GM12878 (cell line): ENCODE results near the gene PHF21B. TPM values are rescaled to one million over a fixed set of nuclear protein-coding genes. Genes with fewer than 3 reads are reported as not detected.

Experiments
- ATAC-seq: fragments of 200-7000 bp; cut with Tn5 transposase; 3 replicates; pipeline ENCODE4 v1.9.1; 2020; ENCODE audit warnings: mild to moderate bottlenecking, moderate library complexity
- BruUV-seq: library from RNA; stranded (reverse); fragments of 400-500 nt; replicated peaks from 2 replicates; lab custom pipeline; 2021; lab: Mats Ljungman, UMichigan
- CTCF ChIA-PET: fragments of 300-600 bp; sonication (Branson Sonifier 250); formaldehyde crosslinking; extraction: SDS; loops from one replicate; lab custom pipeline; 2021; ENCODE audit warnings: inconsistent platforms; lab: Yijun Ruan, JAX
- POLR2A ChIA-PET: fragments of 350-600 bp; formaldehyde crosslinking; extraction: SDS; loops from one replicate; lab custom pipeline; 2021; ENCODE audit warnings: inconsistent platforms; lab: Charles Lee
- RAD21 ChIA-PET: fragments of 300-600 bp; sonication (Branson Sonifier 250); formaldehyde crosslinking; loops from one replicate; lab custom pipeline; 2023; ENCODE audit warnings: antibody characterized with exemption; ENCODE audit not compliant: unreplicated experiment; lab: Charles Lee
- SMC1A ChIA-PET: fragments of 300-600 bp; sonication (Branson Sonifier 250); formaldehyde crosslinking; loops from one replicate; lab custom pipeline; 2023; ENCODE audit not compliant: unreplicated experiment, uncharacterized antibody; lab: Charles Lee
- DNase-seq: peaks from one replicate; pipeline ENCODE4 v3.0.0-alpha.2; 2011; ENCODE audit warnings: low read depth, low spot score
- FAIRE-seq: peaks from 3 replicates; lab custom pipeline; 2011; peaks lifted over from hg19 to GRCh38; lab: Jason Lieb, UNC
- H2AFZ ChIP-seq: 2 replicates; pipeline ENCODE4 v1.6.0; 2011; ENCODE audit warnings: low read depth, low read length, control low read depth; ENCODE audit not compliant: control insufficient read depth
- H3K27ac ChIP-seq: 2 replicates; pipeline ENCODE4 v1.5.1; 2011; ENCODE audit warnings: control low read depth; ENCODE audit not compliant: control insufficient read depth, insufficient read depth
- H3K27me3 ChIP-seq, 2 experiments: replicated peaks in 1 of 2; 2 replicates each; pipeline versions ENCODE4 v1.6.0 to v1.6.1; 2011; ENCODE audit warnings: low read length in 1 of 2; ENCODE audit not compliant: control insufficient read depth in 2 of 2, insufficient read depth in 2 of 2
- H3K36me3 ChIP-seq, 2 experiments: 2 replicates each; pipeline ENCODE4 v1.5.1; 2011; ENCODE audit warnings: low read length in 1 of 2; ENCODE audit not compliant: control insufficient read depth in 2 of 2, insufficient read depth in 2 of 2
- H3K4me1 ChIP-seq: 2 replicates; pipeline ENCODE4 v1.6.1; 2011; ENCODE audit warnings: mild to moderate bottlenecking, low read length, moderate library complexity, mixed read lengths; ENCODE audit not compliant: control insufficient read depth, insufficient read depth
- H3K4me2 ChIP-seq: 2 replicates; pipeline ENCODE4 v1.6.0; 2011; ENCODE audit warnings: control low read depth; ENCODE audit not compliant: control insufficient read depth, insufficient read depth
- H3K4me3 ChIP-seq: fragments of 200-600 bp; sonication (generic); 2 replicates; pipeline ENCODE4 v1.5.1; 2016
- H3K79me2 ChIP-seq: 2 replicates; pipeline ENCODE4 v1.6.0; 2011; ENCODE audit warnings: low read length; ENCODE audit not compliant: control insufficient read depth, insufficient read depth
- H3K9ac ChIP-seq: 2 replicates; pipeline ENCODE4 v1.8.0; 2011; ENCODE audit warnings: low read length, control low read depth, mixed read lengths; ENCODE audit not compliant: control insufficient read depth, insufficient read depth
- H3K9me3 ChIP-seq: replicated peaks from 3 replicates; pipeline ENCODE4 v1.5.1; 2011; ENCODE audit warnings: mild to moderate bottlenecking, low read length; ENCODE audit not compliant: control insufficient read depth, insufficient read depth
- H4K20me1 ChIP-seq: 2 replicates; pipeline ENCODE4 v1.6.0; 2011; ENCODE audit not compliant: control insufficient read depth, insufficient read depth
- BHLHE40 ChIP-seq, 2 experiments: fragments of 450-650 bp in 1 of 2; IDR thresholded peaks; 2 replicates each; pipeline ENCODE4 v1.6.1; 2011 to 2017; ENCODE audit warnings: low read depth in 2 of 2, borderline replicate concordance in 1 of 2, improper control_type of control experiment in 1 of 2, low read length in 1 of 2, mild to moderate bottlenecking in 1 of 2
- CBX3 ChIP-seq: fragments of 200-600 bp; sonication (generic); IDR thresholded peaks from 2 replicates; pipeline ENCODE4 v1.6.1; 2016; ENCODE audit warnings: low read depth, borderline replicate concordance
- EZH2 ChIP-seq: IDR thresholded peaks from 2 replicates; pipeline ENCODE4 v1.6.1; 2012; ENCODE audit warnings: low read depth, mild to moderate bottlenecking, control low read depth, inconsistent platforms, low read length, borderline replicate concordance; ENCODE audit not compliant: control insufficient read depth
- FOXK2 ChIP-seq: fragments of 450-650 bp; IDR thresholded peaks from 2 replicates; pipeline ENCODE4 v1.6.1; 2017; ENCODE audit warnings: mild to moderate bottlenecking, moderate library complexity
- IRF4 ChIP-seq: IDR thresholded peaks from 2 replicates; pipeline ENCODE4 v1.6.1; 2011; ENCODE audit warnings: low read depth, low read length
- MTA2 ChIP-seq: fragments of 450-650 bp; IDR thresholded peaks from 2 replicates; pipeline ENCODE4 v1.6.1; 2016; ENCODE audit warnings: low read depth, mild to moderate bottlenecking, moderate library complexity
- MTA3 ChIP-seq: IDR thresholded peaks from 2 replicates; pipeline ENCODE4 v1.6.1; 2012; ENCODE audit warnings: low read length, inconsistent platforms, borderline replicate concordance
- NFYA ChIP-seq: IDR thresholded peaks from 2 replicates; pipeline ENCODE4 v1.6.1; 2011; ENCODE audit warnings: low read depth, mild to moderate bottlenecking, low read length, improper control_type of control experiment, borderline replicate concordance
- POLR2AphosphoS5 ChIP-seq: IDR thresholded peaks from 2 replicates; pipeline ENCODE4 v1.6.1; 2011; ENCODE audit warnings: mild to moderate bottlenecking, low read length, inconsistent platforms
- POU2F2 ChIP-seq: IDR thresholded peaks from 3 replicates; pipeline ENCODE4 v1.6.1; 2011; ENCODE audit warnings: low read depth, mild to moderate bottlenecking, low read length, borderline replicate concordance
- RELB ChIP-seq: fragments of 450-650 bp; IDR thresholded peaks from 2 replicates; pipeline ENCODE4 v1.6.1; 2017; ENCODE audit warnings: low read depth, mild to moderate bottlenecking, moderate library complexity
- REST ChIP-seq: IDR thresholded peaks from 2 replicates; pipeline ENCODE4 v1.6.1; 2012; ENCODE audit warnings: mild to moderate bottlenecking, low read depth, low read length
- RFX5 ChIP-seq: IDR thresholded peaks from 2 replicates; pipeline ENCODE4 v1.6.1; 2011; ENCODE audit warnings: low read depth, low read length, improper control_type of control experiment
- ZNF217 ChIP-seq: fragments of 450-650 bp; IDR thresholded peaks from 2 replicates; pipeline ENCODE4 v1.6.1; 2017; ENCODE audit warnings: antibody characterized with exemption, mild to moderate bottlenecking
- WGBS: methylation state at CpG from one replicate; pipeline ENCODE4 v1.1.6; 2016; ENCODE audit warnings: low lambda C conversion rate; ENCODE audit not compliant: insufficient replicate concordance, insufficient coverage; ENCODE audit errors: missing lambda C conversion rate; 5-methylcytosine and 5-hydroxymethylcytosine counted together
- in situ Hi-C: fragments of 300-500 bp; cut with MboI; formaldehyde crosslinking; loops from 9 replicates; pipeline ENCODE4 v1.14.3; 2018; ENCODE audit warnings: mixed read lengths
- intact Hi-C: fragments of 100-400 bp; cut with micrococcal nuclease; formaldehyde crosslinking; loops from one replicate; pipeline ENCODE4 v1.14.2; 2022; ENCODE audit not compliant: unreplicated experiment
- polyA plus RNA-seq, 11 experiments: library from polyadenylated mRNA; depleted of rRNA in 4 of 11; unstranded in 6 of 11; stranded (reverse) in 5 of 11; fragments of >200 nt; fragmentation: Nextera tagmentation in 4 of 11; fragmentation: Illumina TruSeq in 1 of 11; extraction: Ambion mirVana in 4 of 11; extraction: Trizol in 1 of 11; gene quantifications; 1 replicate in 1 of 11; 2 replicates in 10 of 11; pipeline versions ENCODE4 v1.2.1 to v1.2.3, GENCODE V29; 2011 to 2016; ENCODE audit warnings: inconsistent platforms in 2 of 11, missing spikeins in 2 of 11, low read depth in 1 of 11
- total RNA-seq, 4 experiments: library from RNA; depleted of rRNA in 3 of 4; stranded (reverse); fragments of >200 nt in 3 of 4; fragmentation: Illumina TruSeq in 1 of 4; extraction: Trizol in 1 of 4; gene quantifications; 2 replicates each; pipeline versions ENCODE4 v1.2.1 to v1.2.3, GENCODE V29; 2013 to 2021
- TF ChIP-seq, protein P1 (sequence below): fragments of 450-650 bp; IDR thresholded peaks from 2 replicates; pipeline ENCODE4 v1.6.1; 2017; ENCODE audit warnings: mild to moderate bottlenecking, moderate library complexity

The PHF21B gene
- total and polyA plus RNA-seq, 10 of the 15 experiments (the other 5 are each of a cell fraction or from before 2014, with no cell fraction given), result 0.03 to 0.35 TPM; not detected in 8

DNA sequence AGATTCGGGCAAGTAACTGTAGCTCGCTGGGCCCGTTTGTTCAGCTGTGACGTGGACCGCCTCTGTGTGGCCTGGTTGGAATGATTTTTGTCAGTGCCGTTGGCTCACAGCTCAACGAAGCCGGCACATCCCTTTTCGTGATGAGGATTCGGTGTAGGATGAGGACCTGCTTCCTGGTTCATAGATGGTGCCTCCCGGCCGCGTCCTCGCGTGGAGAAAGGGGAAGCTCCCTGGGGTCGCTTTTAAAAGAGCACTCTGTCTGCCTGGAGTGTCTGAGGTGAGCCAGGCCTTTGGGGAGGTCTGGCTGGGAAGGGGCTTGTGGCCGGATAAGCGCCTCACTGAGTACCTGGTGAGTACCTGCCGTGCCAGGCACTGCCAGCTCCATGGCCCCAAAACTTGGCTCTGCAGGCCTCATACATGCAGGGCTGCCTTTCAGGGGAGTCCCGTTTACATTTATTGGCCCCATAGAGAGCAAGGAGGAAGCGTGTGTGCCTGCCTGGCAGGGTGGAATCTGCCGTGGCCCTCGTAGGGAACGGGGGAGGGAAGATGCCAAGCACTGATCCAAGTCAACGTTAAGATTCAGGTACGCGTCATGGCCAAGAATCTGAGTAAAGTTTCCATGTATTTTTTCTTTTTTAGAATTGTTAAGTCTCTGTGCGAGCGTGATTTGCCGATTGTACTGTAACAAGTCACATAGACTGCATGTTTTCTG lies 169.0 kb downstream of the PHF21B start:
- H3K4me2 ChIP-seq, result no peak overlapping the region
- H3K79me2 ChIP-seq, result no peaks in the 10 kb centered on the region
- no peak overlapping the region for H3K27ac ChIP-seq
- no peaks in the 10 kb centered on the region for H3K4me1 ChIP-seq
- H4K20me1 ChIP-seq, result no peaks in the 10 kb centered on the region
- no peak overlapping the region for H3K9ac ChIP-seq
- SMC1A ChIA-PET, result interaction anchor here (0.6 kb wide), 1 partner anchor 142 kb away, joined by 3 read pairs; no protein-coding TSS in a partner anchor
- 38% methylated on average over 30 of the region's 30 CpGs for WGBS
- in situ Hi-C loops (no loop called here), intact Hi-C loops (no loop called here)
- RAD21 ChIA-PET, result interaction anchor here (0.6 kb wide), 1 partner anchor 122 kb away, joined by 3 read pairs; no protein-coding TSS in a partner anchor
- no peak overlapping the region for H3K4me3 ChIP-seq
- DNase-seq (no peak), FAIRE-seq (no peak), ATAC-seq (no peak)
- H3K27me3 ChIP-seq, result peaks cover 0 to 1% of the 10 kb centered on the region in 2 experiments; a peak in 2 of 4 replicates
- H3K9me3 ChIP-seq, result no peaks in the 10 kb centered on the region; the same call in 2 of the 3 replicates
- no peak overlapping the region for H2AFZ ChIP-seq
- no peaks in the 10 kb centered on the region for H3K36me3 ChIP-seq
- BruUV-seq, result no TSS peak
- CTCF ChIA-PET, result no interaction called here
- POLR2A ChIA-PET, result no interaction called here
- TF ChIP-seq ZNF217, result no peak
- no peak for TF ChIP-seq FOXK2
- TF ChIP-seq EZH2, result no peak
- TF ChIP-seq REST, result no peak
- TF ChIP-seq, protein P1, sequence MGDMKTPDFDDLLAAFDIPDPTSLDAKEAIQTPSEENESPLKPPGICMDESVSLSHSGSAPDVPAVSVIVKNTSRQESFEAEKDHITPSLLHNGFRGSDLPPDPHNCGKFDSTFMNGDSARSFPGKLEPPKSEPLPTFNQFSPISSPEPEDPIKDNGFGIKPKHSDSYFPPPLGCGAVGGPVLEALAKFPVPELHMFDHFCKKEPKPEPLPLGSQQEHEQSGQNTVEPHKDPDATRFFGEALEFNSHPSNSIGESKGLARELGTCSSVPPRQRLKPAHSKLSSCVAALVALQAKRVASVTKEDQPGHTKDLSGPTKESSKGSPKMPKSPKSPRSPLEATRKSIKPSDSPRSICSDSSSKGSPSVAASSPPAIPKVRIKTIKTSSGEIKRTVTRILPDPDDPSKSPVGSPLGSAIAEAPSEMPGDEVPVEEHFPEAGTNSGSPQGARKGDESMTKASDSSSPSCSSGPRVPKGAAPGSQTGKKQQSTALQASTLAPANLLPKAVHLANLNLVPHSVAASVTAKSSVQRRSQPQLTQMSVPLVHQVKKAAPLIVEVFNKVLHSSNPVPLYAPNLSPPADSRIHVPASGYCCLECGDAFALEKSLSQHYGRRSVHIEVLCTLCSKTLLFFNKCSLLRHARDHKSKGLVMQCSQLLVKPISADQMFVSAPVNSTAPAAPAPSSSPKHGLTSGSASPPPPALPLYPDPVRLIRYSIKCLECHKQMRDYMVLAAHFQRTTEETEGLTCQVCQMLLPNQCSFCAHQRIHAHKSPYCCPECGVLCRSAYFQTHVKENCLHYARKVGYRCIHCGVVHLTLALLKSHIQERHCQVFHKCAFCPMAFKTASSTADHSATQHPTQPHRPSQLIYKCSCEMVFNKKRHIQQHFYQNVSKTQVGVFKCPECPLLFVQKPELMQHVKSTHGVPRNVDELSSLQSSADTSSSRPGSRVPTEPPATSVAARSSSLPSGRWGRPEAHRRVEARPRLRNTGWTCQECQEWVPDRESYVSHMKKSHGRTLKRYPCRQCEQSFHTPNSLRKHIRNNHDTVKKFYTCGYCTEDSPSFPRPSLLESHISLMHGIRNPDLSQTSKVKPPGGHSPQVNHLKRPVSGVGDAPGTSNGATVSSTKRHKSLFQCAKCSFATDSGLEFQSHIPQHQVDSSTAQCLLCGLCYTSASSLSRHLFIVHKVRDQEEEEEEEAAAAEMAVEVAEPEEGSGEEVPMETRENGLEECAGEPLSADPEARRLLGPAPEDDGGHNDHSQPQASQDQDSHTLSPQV, result no peak
- no peak for TF ChIP-seq CBX3
- TF ChIP-seq POLR2AphosphoS5, result no peak
- TF ChIP-seq IRF4, result no peak
- no peak for TF ChIP-seq NFYA
- TF ChIP-seq RFX5, result no peak
- TF ChIP-seq MTA2, result no peak
- TF ChIP-seq MTA3, result no peak
- no peak for TF ChIP-seq POU2F2
- TF ChIP-seq RELB, result no peak
- TF ChIP-seq BHLHE40 (IDR thresholded peaks at IDR 0.05; ENCODE audit: borderline replicate concordance in 1 of 2, low read depth in 2 of 2, low read length in 1 of 2), result no peak
